CD8-positive, alpha-beta memory T cell (primary cell): Measurements from ENCODE around the gene IL2RA. TPM values are rescaled to one million over a fixed set of nuclear protein-coding genes. Genes with fewer than 3 reads are reported as not detected.

Experiments used
- CTCF ChIA-PET: fragments of 350-600 bp; sonication (Branson Sonifier 250); formaldehyde crosslinking; loops from one replicate; lab custom pipeline; 2021; ENCODE audit warnings: antibody characterized with exemption; lab: Charles Lee
- POLR2A ChIA-PET: fragments of 350-600 bp; sonication (Branson Sonifier 250); formaldehyde crosslinking; loops from one replicate; lab custom pipeline; 2021; ENCODE audit warnings: antibody characterized with exemption; lab: Charles Lee
- DNase-seq, 5 donors: peaks; one replicate each; pipeline versions ENCODE4 v3.0.0 to v3.0.0-alpha.2; 2020 to 2022; ENCODE audit warnings: mixed read lengths in 1 of 5
- H3K27ac ChIP-seq: one replicate; pipeline ENCODE4 v1.7.0; 2013; ENCODE audit warnings: low read depth, mild to moderate bottlenecking, low read length, moderate library complexity
- H3K27me3 ChIP-seq: 2 replicates; pipeline ENCODE4 v1.7.0; 2013; ENCODE audit warnings: low read length, mild to moderate bottlenecking; ENCODE audit not compliant: insufficient read depth, poor library complexity, severe bottlenecking
- H3K36me3 ChIP-seq: 2 replicates; pipeline ENCODE4 v1.7.0; 2013; ENCODE audit warnings: mild to moderate bottlenecking, low read length, moderate library complexity; ENCODE audit not compliant: insufficient read depth
- H3K4me1 ChIP-seq: 2 replicates; pipeline ENCODE4 v1.7.0; 2013; ENCODE audit warnings: mild to moderate bottlenecking, low read length, moderate library complexity; ENCODE audit not compliant: insufficient read depth
- H3K4me3 ChIP-seq: 2 replicates; pipeline ENCODE4 v1.7.0; 2013; ENCODE audit warnings: mild to moderate bottlenecking, low read length
- H3K9me3 ChIP-seq: 2 replicates; pipeline ENCODE4 v1.7.0; 2013; ENCODE audit warnings: mild to moderate bottlenecking, low read length
- H3K27ac Mint-ChIP-seq, 8 donors: one replicate each; pipeline ENCODE4 v1.8.0; 2020 to 2021; ENCODE audit warnings: mixed read lengths in 8 of 8, mild to moderate bottlenecking in 6 of 8, inconsistent platforms in 3 of 8, moderate library complexity in 3 of 8
- H3K27me3 Mint-ChIP-seq, 2 donors: one replicate each; pipeline ENCODE4 v1.8.0; 2020 to 2021; ENCODE audit warnings: mixed read lengths in 2 of 2, mild to moderate bottlenecking in 1 of 2, moderate library complexity in 1 of 2
- H3K36me3 Mint-ChIP-seq, 3 donors: one replicate each; pipeline ENCODE4 v1.8.0; 2020 to 2021; ENCODE audit warnings: mixed read lengths in 3 of 3, inconsistent platforms in 1 of 3, mild to moderate bottlenecking in 1 of 3
- H3K4me1 Mint-ChIP-seq, 3 donors: one replicate each; pipeline ENCODE4 v1.8.0; 2020 to 2021; ENCODE audit warnings: mixed read lengths in 3 of 3, inconsistent platforms in 1 of 3, mild to moderate bottlenecking in 1 of 3
- H3K4me3 Mint-ChIP-seq, 7 donors: one replicate each; pipeline ENCODE4 v1.8.0; 2020 to 2021; ENCODE audit warnings: mixed read lengths in 7 of 7, mild to moderate bottlenecking in 6 of 7, moderate library complexity in 4 of 7, inconsistent platforms in 2 of 7
- H3K9me3 Mint-ChIP-seq, 5 donors: one replicate each; pipeline ENCODE4 v1.8.0; 2020 to 2022; ENCODE audit warnings: mixed read lengths in 5 of 5, mild to moderate bottlenecking in 3 of 5, moderate library complexity in 2 of 5, inconsistent platforms in 1 of 5
- polyA plus RNA-seq: library from polyadenylated mRNA; unstranded; fragments of 300-500 nt; fragmentation: Illumina TruSeq; gene quantifications from one replicate; pipeline ENCODE4 v1.2.3, GENCODE V29; 2021
- total RNA-seq, 2 experiments: library from RNA; stranded (reverse); gene quantifications; one replicate each; pipeline ENCODE4 v1.2.3, GENCODE V29; 2021

The IL2RA gene
- total and polyA plus RNA-seq, 3 experiments from 2014 or later = 8.3 to 1,224 (median 1,178) TPM

DNA sequence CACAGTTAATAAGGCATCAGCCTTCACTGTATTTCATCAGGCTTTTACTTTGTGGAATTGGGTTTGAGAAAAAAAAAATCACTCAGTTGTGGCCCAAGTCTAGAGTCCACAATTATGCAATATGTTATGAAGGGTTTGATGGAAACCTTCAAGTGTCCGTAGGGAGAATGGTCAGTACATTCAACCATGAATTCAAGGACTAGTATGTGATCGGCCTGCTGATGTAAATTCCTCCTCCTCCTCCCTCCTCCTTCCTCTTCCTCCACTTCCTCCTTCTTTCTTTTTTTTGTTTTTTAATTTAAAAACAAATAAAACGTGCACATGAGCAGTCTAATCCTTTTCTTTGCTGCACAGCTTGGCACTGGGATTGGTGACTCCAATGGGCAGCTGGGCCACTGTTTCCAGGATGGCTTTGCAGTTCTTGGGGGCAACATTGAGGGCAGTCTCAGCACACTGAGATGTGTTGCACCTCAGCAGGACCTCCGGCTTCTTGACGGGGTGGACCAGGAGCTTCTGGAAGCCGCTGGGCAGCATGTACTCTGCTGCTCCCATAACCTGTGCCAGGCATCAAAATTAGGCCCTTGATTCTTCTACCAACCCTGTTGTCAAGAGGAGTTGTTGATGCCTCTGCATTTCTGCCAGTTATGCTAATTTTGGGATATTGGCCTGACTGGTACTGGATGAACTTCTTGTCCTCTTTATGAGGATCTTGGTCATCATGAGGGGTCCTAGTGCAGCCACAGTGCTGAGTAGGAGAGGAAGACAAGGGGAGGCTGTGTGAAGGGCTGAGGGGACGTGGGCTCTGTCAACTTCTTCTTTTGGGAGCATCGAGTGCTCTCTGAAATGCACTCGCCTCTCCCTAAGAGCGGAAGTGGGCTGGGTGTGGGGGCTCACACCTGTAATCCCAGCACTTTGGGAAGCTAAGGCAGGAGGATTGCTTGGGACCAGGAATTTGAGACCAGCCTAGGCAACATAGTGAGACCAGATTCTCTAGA lies 9.3 kb upstream of the IL2RA start:
- peak overlapping the region in 1 of 8 donors; percentile 63 for H3K27ac Mint-ChIP-seq
- no peaks in the 10 kb centered on the region for H3K36me3 Mint-ChIP-seq
- ChIA-PET POLR2A (no interaction called here), CTCF (interaction anchor here (1.3 to 2.6 kb wide), 3 partner anchors 15 to 58 kb away, joined by 3 to 11 read pairs (median 7); no protein-coding TSS in a partner anchor)
- Histone ChIP-seq H3K4me1 (peaks cover 59% of the 10 kb centered on the region), H3K27ac (no peak overlapping the region), H3K36me3 (no peaks in the 10 kb centered on the region), H3K4me3 (no peak overlapping the region), H3K9me3 (no peaks in the 10 kb centered on the region), H3K27me3 (no peaks in the 10 kb centered on the region)
- peaks cover 29 to 67% (median 58%) of the 10 kb centered on the region in 3 donors for H3K4me1 Mint-ChIP-seq
- DNase-seq = no peak
- peaks cover 0 to 2% (median 0%) of the 10 kb centered on the region in 5 donors for H3K9me3 Mint-ChIP-seq
- peak overlapping the region in 1 of 7 donors; percentile 8 for H3K4me3 Mint-ChIP-seq
- H3K27me3 Mint-ChIP-seq = peaks cover 7 to 15% of the 10 kb centered on the region in 2 donors

DNA sequence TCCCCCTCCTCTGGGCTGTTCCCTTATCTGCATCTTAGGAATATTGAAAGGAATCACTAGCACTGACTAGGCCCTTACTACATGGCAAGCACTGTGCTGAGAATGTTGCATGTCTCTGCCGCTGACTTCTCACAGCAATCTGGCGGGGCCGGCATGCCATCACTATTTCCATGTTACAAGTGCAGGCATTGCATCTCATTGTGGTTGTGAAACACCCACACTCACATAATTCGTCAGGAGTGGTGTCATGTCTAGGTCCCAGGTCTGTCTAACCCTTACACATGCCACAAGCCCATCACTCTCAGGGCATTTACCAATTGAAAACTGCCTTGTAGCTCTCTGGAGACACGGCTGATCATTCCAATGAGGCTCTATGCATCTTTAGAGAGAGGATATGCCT lies 8.5 kb upstream of the IL2RA start:
- H3K4me3 Mint-ChIP-seq = peak overlapping the region in 1 of 7 donors; percentile 24
- H3K4me3 ChIP-seq = no peak overlapping the region
- no peaks in the 10 kb centered on the region for H3K27me3 ChIP-seq
- H3K36me3 ChIP-seq = no peaks in the 10 kb centered on the region
- no peak overlapping the region for H3K27ac Mint-ChIP-seq
- no peak overlapping the region for H3K27ac ChIP-seq
- H3K9me3 Mint-ChIP-seq = peaks cover 0 to 2% (median 0%) of the 10 kb centered on the region in 5 donors
- H3K4me1 Mint-ChIP-seq = peaks cover 37 to 75% (median 66%) of the 10 kb centered on the region in 3 donors
- POLR2A ChIA-PET = no interaction called here
- no peak for DNase-seq
- H3K36me3 Mint-ChIP-seq = no peaks in the 10 kb centered on the region
- CTCF ChIA-PET = interaction anchor here (1.7 kb wide), 1 partner anchor 16 kb away, joined by 7 read pairs; no protein-coding TSS in a partner anchor
- no peaks in the 10 kb centered on the region for H3K9me3 ChIP-seq
- peaks cover 10 to 15% of the 10 kb centered on the region in 2 donors for H3K27me3 Mint-ChIP-seq
- H3K4me1 ChIP-seq = peaks cover 65% of the 10 kb centered on the region

DNA sequence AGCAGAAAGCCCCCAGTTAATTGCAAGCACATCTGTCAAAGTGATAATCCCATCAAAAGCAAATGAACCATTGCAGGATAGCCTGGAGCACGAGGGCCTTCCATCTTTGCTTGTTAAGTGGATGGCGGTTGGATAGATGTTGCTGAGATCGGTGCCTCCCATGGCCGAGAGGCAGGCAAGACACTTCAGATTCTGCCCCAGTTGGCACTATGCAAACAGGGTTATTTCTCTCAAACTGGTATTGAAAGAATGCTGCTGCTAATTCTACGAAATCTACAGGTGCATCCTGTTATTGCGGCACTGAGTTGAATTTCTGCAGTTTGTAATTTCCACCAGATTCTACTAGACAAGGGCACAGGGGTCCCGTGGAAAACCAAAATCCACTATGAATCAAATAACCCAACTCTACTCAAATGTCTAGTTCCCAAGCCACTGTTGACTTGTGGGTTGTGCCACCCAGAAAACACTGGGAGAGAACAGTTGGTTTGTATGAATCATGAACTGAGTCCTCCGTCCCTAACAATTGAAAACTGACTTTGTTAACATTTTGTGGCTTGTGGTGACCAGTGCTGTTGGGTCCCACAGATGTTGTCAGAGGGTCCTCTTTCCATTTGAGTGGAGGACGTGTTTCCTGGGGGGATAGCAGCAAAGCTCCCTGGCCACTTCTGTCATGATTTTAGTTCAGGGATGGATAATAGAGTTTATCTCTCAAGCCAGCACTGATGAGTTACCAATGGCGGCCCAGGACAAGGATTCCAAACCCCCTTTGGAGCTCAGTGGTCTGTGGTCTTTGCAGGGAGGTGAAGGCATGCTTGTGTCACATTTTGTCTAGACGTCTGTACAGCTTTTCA lies 7.1 kb upstream of the IL2RA start:
- Histone ChIP-seq H3K27ac (no peak overlapping the region), H3K4me1 (peaks cover 72% of the 10 kb centered on the region), H3K27me3 (no peaks in the 10 kb centered on the region), H3K4me3 (peak overlapping the region; percentile 33), H3K36me3 (no peaks in the 10 kb centered on the region), H3K9me3 (no peaks in the 10 kb centered on the region)
- Mint-ChIP-seq H3K27me3 (peaks cover 5 to 10% of the 10 kb centered on the region in 2 donors), H3K4me1 (peaks cover 42 to 79% (median 67%) of the 10 kb centered on the region in 3 donors), H3K36me3 (no peaks in the 10 kb centered on the region), H3K4me3 (peak overlapping the region in 3 of 7 donors; percentile 25 to 63 (median 32)), H3K9me3 (peaks cover 0 to 1% (median 0%) of the 10 kb centered on the region in 5 donors), H3K27ac (peak overlapping the region in 1 of 8 donors; percentile 35)
- CTCF ChIA-PET = interaction anchor here (0.7 to 4.5 kb wide), 3 partner anchors 11 to 35 kb away, joined by 3 to 24 read pairs (median 4); no protein-coding TSS in a partner anchor
- POLR2A ChIA-PET = no interaction called here
- DNase-seq = peak in 1 of 5 donors; percentile 31

DNA sequence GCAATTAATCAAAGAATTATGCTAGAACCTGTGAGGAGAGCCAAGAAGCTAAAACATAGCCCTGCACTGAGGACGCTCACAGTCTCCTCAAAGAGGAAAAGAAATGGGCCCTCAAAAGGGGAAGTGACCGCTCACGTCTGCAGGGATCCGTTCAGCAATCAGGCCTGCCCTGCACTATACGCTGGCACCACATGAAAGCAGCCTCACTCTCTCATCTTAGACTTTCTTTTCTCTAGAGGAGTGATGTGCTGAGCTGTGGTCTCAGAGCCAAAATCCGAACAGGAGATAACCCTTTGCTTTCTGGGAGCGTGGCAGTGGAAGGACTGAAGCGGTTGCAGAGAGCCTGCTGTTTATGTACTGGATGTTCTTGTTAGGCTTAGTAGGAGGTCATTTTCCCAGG lies 6.3 kb upstream of the IL2RA start:
- Mint-ChIP-seq H3K27me3 (peaks cover under 1 to 8% of the 10 kb centered on the region in 2 donors), H3K4me3 (peak overlapping the region in 3 of 7 donors; percentile 15 to 39 (median 24)), H3K4me1 (peaks cover 40 to 78% (median 66%) of the 10 kb centered on the region in 3 donors), H3K9me3 (no peaks in the 10 kb centered on the region), H3K27ac (no peak overlapping the region), H3K36me3 (no peaks in the 10 kb centered on the region)
- no peaks in the 10 kb centered on the region for H3K9me3 ChIP-seq
- ChIA-PET POLR2A (interaction anchor here (0.9 kb wide), 1 partner anchor 10 kb away, joined by 4 read pairs; no protein-coding TSS in a partner anchor), CTCF (interaction anchor here (0.7 to 4.5 kb wide), 6 partner anchors 10 to 134 kb away, joined by 3 to 24 read pairs (median 3); partner anchors contain the start of gene PFKFB3)
- DNase-seq = peak in 2 of 5 donors; percentile 22 to 68
- H3K4me3 ChIP-seq = peak overlapping the region; percentile 33
- no peaks in the 10 kb centered on the region for H3K36me3 ChIP-seq
- peaks cover 72% of the 10 kb centered on the region for H3K4me1 ChIP-seq
- no peaks in the 10 kb centered on the region for H3K27me3 ChIP-seq
- no peak overlapping the region for H3K27ac ChIP-seq

DNA sequence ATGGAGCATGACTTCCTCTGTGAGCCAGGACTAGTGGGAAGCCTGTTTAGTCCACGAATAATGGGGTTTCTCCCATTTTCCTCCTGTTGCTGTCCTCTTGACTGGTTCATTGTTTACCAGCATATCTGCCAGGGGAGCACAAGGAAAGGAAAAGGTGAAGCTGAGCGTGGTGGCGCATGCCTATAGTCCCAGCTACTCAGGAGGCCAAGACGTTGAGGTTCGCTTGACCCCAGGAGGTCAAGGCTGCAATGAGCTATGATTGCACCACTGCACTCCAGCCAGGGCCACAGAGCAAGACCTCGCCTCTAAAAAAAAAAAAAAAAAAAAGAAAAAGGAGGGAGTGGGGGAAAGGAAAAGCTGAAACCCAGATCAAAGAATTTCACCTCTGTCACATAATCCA lies 5.8 kb upstream of the IL2RA start:
- H3K27me3 ChIP-seq = no peaks in the 10 kb centered on the region
- Mint-ChIP-seq H3K27ac (no peak overlapping the region), H3K9me3 (no peaks in the 10 kb centered on the region), H3K4me1 (peaks cover 40 to 74% (median 62%) of the 10 kb centered on the region in 3 donors), H3K36me3 (no peaks in the 10 kb centered on the region), H3K27me3 (peaks cover 0 to 6% of the 10 kb centered on the region in 2 donors), H3K4me3 (peak overlapping the region in 2 of 7 donors; percentile 4 to 39)
- H3K4me3 ChIP-seq = peak overlapping the region; percentile 35
- H3K9me3 ChIP-seq = no peaks in the 10 kb centered on the region
- H3K4me1 ChIP-seq = peaks cover 71% of the 10 kb centered on the region
- H3K36me3 ChIP-seq = no peaks in the 10 kb centered on the region
- CTCF ChIA-PET = interaction anchor here (1.0 to 4.5 kb wide), 6 partner anchors 10 to 135 kb away, joined by 3 to 24 read pairs (median 4); partner anchors contain the start of gene PFKFB3
- no peak overlapping the region for H3K27ac ChIP-seq
- POLR2A ChIA-PET = interaction anchor here (0.9 kb wide), 1 partner anchor 9 kb away, joined by 4 read pairs; no protein-coding TSS in a partner anchor
- DNase-seq = no peak

DNA sequence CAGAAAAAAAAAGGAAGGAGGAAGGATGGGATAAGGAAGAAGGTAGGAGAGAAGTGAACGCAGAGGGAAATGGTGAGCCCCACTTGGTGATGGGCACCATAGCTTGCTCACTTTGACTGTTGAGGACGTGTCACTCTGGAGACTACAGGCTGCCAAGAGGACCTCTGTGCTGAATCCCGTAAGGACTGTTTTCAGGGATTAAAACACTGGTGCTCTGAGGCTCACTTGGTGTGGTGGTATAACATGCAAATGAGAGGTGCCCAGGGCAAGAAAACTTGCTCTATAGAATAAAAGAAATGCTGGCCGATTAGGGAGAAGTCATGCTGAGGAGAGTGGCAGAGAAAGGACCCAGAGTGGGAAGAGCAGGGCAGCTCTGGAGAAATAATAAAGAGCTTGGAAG lies 5.3 kb upstream of the IL2RA start:
- Mint-ChIP-seq H3K4me3 (no peak overlapping the region), H3K36me3 (no peaks in the 10 kb centered on the region), H3K27ac (peak overlapping the region in 2 of 8 donors; percentile 13 to 17), H3K9me3 (no peaks in the 10 kb centered on the region), H3K4me1 (peaks cover 37 to 74% (median 62%) of the 10 kb centered on the region in 3 donors), H3K27me3 (peaks cover 0 to 7% of the 10 kb centered on the region in 2 donors)
- no peak overlapping the region for H3K4me3 ChIP-seq
- H3K27ac ChIP-seq = no peak overlapping the region
- H3K9me3 ChIP-seq = no peaks in the 10 kb centered on the region
- POLR2A ChIA-PET = no interaction called here
- CTCF ChIA-PET = interaction anchor here (1.0 to 4.5 kb wide), 5 partner anchors 14 to 135 kb away, joined by 3 to 24 read pairs (median 3); partner anchors contain the start of gene PFKFB3
- no peak for DNase-seq
- no peaks in the 10 kb centered on the region for H3K36me3 ChIP-seq
- H3K4me1 ChIP-seq = peaks cover 71% of the 10 kb centered on the region
- no peaks in the 10 kb centered on the region for H3K27me3 ChIP-seq

DNA sequence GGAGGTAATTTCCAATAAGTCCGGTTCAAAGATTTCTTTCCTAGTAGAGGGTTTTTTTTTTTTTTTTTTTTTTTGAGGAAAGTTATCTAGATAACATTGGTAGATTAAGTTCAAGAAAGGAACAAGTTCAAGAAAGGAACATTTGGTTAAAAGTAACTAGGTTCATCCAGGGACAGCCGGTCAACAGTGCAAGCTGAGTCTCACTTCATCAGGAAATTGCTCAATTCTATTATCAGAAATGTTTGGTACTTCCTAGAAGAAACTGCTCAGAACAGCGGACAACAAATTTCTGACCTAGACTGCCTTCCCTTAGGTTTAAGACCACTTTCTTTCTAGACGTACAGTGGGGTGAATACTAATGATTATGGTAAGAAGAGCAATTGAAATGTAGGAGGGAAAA lies 3.7 kb upstream of the IL2RA start:
- DNase-seq = no peak

More for the DNA sequence above, 3.7 kb upstream of the IL2RA start:
- peaks cover 45 to 78% (median 67%) of the 10 kb centered on the region in 3 donors for H3K4me1 Mint-ChIP-seq
- ChIA-PET POLR2A (interaction anchor here (0.7 kb wide), 1 partner anchor 51 kb away, joined by 13 read pairs; no protein-coding TSS in a partner anchor), CTCF (interaction anchor here (4.5 kb wide), 1 partner anchor 21 kb away, joined by 24 read pairs; no protein-coding TSS in a partner anchor)
- Histone ChIP-seq H3K27ac (no peak overlapping the region), H3K4me1 (peaks cover 67% of the 10 kb centered on the region), H3K9me3 (no peaks in the 10 kb centered on the region), H3K27me3 (no peaks in the 10 kb centered on the region), H3K4me3 (no peak overlapping the region), H3K36me3 (no peaks in the 10 kb centered on the region)
- peaks cover 0 to 5% (median 0%) of the 10 kb centered on the region in 3 donors for H3K36me3 Mint-ChIP-seq
- peaks cover 0 to 10% of the 10 kb centered on the region in 2 donors for H3K27me3 Mint-ChIP-seq
- H3K9me3 Mint-ChIP-seq = no peaks in the 10 kb centered on the region
- H3K27ac Mint-ChIP-seq = peak overlapping the region in 1 of 8 donors; percentile 10
- peak overlapping the region in 1 of 7 donors; percentile 7 for H3K4me3 Mint-ChIP-seq
